NCI-H187 treated with DMSO at 0.1 percent for 48 hours (cell line): ENCODE measurements around the gene MARVELD2.

ENCODE experiments used
- DNase-seq: peaks from one replicate; lab custom pipeline; 2025; lab: John Stamatoyannopoulos, UW

MARVELD2 gene

GRCh38 chr5:69493396-69494133, 78.6 kb downstream of the MARVELD2 start:
- DNase-seq: no peak
